GM12801 (cell line): ENCODE measurements around the gene STK33.

Experiments
- TF ChIP-seq, protein P1 (sequence below): IDR thresholded peaks from one replicate; pipeline ENCODE4 v1.5.1; 2011; ENCODE audit warnings: control low read depth; ENCODE audit not compliant: insufficient read length; ENCODE audit errors: extremely low read depth

The STK33 gene

DNA sequence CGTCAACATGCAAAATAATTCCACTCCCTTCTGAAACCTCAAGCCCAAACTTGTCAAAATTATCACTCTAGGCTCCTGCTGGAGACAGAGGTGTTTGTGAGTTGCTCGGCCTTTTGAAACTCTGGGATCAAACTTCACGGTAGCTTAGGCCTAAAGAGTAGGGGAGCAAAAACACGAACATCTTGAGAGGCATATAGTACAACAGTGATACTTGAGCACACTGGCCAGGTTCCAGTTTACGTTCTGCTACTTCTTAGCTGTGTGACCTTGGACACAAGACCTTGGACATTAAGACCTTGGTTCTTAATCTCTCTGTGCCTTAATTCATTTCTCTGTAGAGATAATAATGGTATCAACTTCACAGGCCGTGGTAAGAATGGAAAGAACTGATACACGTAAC is 206.9 kb downstream of the STK33 start:
- TF ChIP-seq, protein P1, sequence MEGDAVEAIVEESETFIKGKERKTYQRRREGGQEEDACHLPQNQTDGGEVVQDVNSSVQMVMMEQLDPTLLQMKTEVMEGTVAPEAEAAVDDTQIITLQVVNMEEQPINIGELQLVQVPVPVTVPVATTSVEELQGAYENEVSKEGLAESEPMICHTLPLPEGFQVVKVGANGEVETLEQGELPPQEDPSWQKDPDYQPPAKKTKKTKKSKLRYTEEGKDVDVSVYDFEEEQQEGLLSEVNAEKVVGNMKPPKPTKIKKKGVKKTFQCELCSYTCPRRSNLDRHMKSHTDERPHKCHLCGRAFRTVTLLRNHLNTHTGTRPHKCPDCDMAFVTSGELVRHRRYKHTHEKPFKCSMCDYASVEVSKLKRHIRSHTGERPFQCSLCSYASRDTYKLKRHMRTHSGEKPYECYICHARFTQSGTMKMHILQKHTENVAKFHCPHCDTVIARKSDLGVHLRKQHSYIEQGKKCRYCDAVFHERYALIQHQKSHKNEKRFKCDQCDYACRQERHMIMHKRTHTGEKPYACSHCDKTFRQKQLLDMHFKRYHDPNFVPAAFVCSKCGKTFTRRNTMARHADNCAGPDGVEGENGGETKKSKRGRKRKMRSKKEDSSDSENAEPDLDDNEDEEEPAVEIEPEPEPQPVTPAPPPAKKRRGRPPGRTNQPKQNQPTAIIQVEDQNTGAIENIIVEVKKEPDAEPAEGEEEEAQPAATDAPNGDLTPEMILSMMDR, result no peak

DNA sequence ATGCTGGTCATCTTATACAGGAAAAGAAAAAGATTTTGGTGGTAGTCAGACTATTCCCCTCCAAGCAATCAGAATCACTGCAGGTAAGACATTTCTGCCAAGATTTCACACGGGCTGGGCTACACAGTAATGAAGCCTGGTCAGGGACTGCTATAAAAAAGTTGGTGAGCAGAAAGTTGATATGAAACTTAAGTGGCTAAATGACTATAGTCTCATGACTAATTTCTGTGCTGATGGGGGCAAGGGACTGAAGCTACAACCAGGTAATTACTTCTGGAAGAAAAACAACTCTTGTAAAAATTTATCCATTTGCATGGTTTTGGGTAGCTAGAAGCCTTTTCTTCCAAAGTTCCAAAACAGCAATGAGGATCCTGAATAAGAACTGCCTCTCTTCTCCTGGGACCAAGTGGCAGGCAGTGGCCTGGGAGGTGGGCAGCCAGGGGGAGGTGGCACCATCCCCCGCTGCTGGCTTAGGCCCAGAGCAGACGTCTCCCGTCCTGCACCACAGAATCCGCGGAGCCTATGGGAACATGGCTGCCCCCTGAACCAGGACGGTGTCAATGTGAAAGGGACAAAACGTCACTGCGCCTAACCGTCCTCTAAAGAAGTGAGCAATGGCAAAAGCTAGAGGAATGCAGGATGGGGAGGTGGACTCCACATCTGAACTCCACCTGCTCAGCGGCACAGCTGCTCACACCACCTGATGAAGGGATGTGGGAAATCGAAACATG is 207.7 kb downstream of the STK33 start:
- TF ChIP-seq, protein P1, result no peak

DNA sequence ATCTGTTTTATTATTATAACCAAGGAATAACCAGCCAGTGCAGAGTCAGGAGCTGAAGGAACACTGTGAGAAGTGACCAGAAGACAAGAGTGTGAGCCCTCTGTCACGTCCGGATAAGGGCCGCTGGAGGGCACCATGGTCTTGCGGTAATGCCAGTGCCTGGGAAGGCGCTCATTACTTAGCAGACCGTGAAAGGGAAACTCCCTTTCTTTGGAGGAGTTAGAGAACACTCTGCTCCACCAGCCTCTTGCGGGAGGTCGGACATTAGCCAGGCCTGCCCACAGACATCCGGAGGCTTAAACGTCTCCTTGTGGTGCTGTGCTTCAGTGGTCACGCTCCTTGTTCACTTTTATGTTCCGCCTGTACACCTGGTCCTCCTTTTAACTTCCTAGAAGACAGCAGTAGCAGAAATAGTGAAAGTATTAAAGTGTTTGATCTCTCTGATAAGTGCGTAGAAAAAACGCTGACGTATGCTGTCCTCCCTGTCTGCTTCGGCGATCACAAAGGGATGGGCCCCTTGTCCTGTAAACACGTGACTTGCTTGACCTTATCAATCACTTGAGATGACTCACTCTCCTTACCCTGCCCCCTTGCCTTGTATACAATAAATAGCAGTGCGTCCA is 209.7 kb downstream of the STK33 start:
- TF ChIP-seq, protein P1, result no peak

DNA sequence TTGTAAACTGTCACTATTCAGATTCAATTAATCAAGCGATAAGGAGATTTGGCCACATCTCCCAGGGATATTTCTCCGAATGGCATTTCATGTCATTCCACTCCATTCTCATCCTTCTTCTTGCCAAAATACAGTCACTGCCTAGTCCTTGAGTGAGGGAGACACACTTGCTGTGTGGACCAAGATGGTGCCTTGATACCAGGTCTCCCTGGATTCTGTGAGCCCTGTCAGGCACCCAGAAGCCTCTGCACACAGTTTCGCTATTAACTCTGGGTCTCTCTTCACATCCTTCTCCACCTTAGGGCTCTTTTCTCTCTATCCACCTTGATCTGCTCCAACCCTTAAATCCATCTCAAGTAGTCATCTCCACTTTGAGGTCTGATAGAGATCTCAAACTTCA is 210.4 kb downstream of the STK33 start:
- TF ChIP-seq, protein P1, result no peak

DNA sequence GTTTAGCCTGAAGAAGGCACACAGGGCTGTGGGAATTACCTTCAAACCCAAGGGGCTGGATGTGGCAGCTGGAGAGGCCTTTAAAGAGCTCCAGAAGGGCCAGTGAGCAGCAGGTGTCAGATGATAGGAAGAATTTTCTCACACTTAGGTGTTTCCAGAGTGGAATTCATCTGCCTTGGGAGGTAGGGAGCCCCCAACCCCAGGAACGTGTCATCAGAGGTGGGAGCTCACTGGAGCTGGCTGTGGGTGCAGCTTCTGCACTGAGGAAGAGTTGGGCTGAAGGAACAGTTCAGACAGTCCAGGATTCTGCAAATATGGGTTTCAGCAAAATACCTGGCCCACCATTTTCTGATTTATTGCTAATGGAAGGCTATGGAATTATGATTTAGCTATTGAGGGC is 210.8 kb downstream of the STK33 start:
- TF ChIP-seq, protein P1, result no peak

DNA sequence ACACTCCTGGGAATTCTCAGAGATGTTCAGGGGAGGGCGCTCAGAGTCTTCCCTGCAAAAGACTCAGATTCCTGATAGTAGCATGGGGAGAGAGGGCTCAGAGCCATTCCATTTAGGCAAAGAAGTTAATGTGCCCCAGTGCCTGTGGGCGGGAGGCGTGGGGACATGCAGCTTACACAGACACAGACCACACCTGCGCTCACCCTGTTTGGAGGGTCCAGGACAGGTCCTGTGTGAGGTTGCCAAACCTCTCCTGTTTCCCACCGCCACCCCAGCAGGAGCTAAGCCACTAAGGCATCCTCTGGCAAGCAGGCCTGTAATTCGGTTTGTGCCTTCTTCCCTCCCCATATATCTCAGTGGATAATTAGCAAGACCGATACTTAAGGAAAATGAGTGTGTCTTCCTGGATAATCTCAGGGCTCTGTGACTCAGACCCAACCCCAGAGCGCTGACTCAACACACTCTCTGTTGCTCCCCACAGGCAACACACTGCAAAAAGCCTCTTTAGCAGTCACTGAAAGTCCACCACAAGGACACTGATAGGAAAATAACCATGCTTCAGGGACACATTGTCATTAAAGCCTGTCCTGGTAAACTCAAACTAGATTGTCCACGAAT is 211.5 kb downstream of the STK33 start:
- TF ChIP-seq, protein P1, result no peak

- TF ChIP-seq, protein P1, result no peak
Measured at GRCh38 chr11:8381871-8382396, 212.1 kb downstream of the STK33 start.
